CD4-positive, CD25-positive, alpha-beta regulatory T cell (primary cell): ENCODE measurements around the gene SERINC5. TPM values are rescaled to one million over a fixed set of nuclear protein-coding genes. Genes with fewer than 3 reads are reported as not detected.

Experiments used
- ATAC-seq, 2 donors: fragments of 150-1000 bp; cut with Tn5 transposase; one replicate each; pipeline ENCODE4 v1.10.0; 2021; ENCODE audit warnings: low read depth in 2 of 2, moderate number of reproducible peaks in 2 of 2, moderate library complexity in 1 of 2
- DNase-seq, 3 donors: peaks; one replicate each; pipeline versions ENCODE4 v3.0.0 to v3.0.0-alpha.2; 2012 to 2022; ENCODE audit warnings: mixed read lengths in 1 of 3
- H3K27ac ChIP-seq: one replicate; pipeline ENCODE4 v1.7.0; 2013; ENCODE audit warnings: mild to moderate bottlenecking, low read length; ENCODE audit not compliant: insufficient read depth, poor library complexity, severe bottlenecking
- H3K27me3 ChIP-seq: one replicate; pipeline ENCODE4 v1.7.0; 2013; ENCODE audit warnings: low read length; ENCODE audit not compliant: control insufficient read depth, insufficient read depth
- H3K36me3 ChIP-seq: one replicate; pipeline ENCODE4 v1.7.0; 2013; ENCODE audit warnings: mild to moderate bottlenecking, low read length, moderate library complexity; ENCODE audit not compliant: control insufficient read depth, insufficient read depth
- H3K4me1 ChIP-seq: 2 replicates; pipeline ENCODE4 v1.7.0; 2013; ENCODE audit warnings: mild to moderate bottlenecking, low read length; ENCODE audit not compliant: insufficient read depth, control insufficient read depth, poor library complexity, severe bottlenecking
- H3K4me3 ChIP-seq: one replicate; pipeline ENCODE4 v1.7.0; 2013; ENCODE audit warnings: low read depth, mild to moderate bottlenecking, low read length, moderate library complexity
- H3K9me3 ChIP-seq, 2 experiments: 1 replicate in 1 of 2; 2 replicates in 1 of 2; pipeline ENCODE4 v1.7.0; 2013; ENCODE audit warnings: low read length in 2 of 2, mild to moderate bottlenecking in 1 of 2, moderate library complexity in 1 of 2; ENCODE audit not compliant: control insufficient read depth in 2 of 2
- H3K27ac Mint-ChIP-seq, 3 donors: one replicate each; pipeline ENCODE4 v1.8.0; 2020 to 2022; ENCODE audit warnings: mild to moderate bottlenecking in 3 of 3, mixed read lengths in 3 of 3, moderate library complexity in 2 of 3
- H3K27me3 Mint-ChIP-seq: one replicate; pipeline ENCODE4 v1.8.0; 2022; ENCODE audit warnings: mild to moderate bottlenecking, mixed read lengths
- H3K36me3 Mint-ChIP-seq: one replicate; pipeline ENCODE4 v1.8.0; 2020; ENCODE audit warnings: mixed read lengths
- H3K4me1 Mint-ChIP-seq, 4 donors: one replicate each; pipeline ENCODE4 v1.8.0; 2020 to 2022; ENCODE audit warnings: mixed read lengths in 4 of 4, mild to moderate bottlenecking in 1 of 4
- H3K4me3 Mint-ChIP-seq, 4 donors: one replicate each; pipeline ENCODE4 v1.8.0; 2020 to 2022; ENCODE audit warnings: mild to moderate bottlenecking in 4 of 4, mixed read lengths in 4 of 4, moderate library complexity in 3 of 4
- H3K9me3 Mint-ChIP-seq, 7 donors: one replicate each; pipeline ENCODE4 v1.8.0; 2020 to 2022; ENCODE audit warnings: mixed read lengths in 7 of 7, mild to moderate bottlenecking in 3 of 7, moderate library complexity in 2 of 7
- polyA plus RNA-seq, 4 donors: library from polyadenylated mRNA; unstranded; fragments of 300-500 nt; fragmentation: Illumina TruSeq; gene quantifications; one replicate each; pipeline ENCODE4 v1.2.3, GENCODE V29; 2021
- total RNA-seq: library from RNA; stranded (reverse); gene quantifications from one replicate; pipeline ENCODE4 v1.2.3, GENCODE V29; 2022

The SERINC5 gene
- total and polyA plus RNA-seq, 5 donors from 2014 or later, result 12.7 to 80.3 (median 16.9) TPM

- no peaks in the 10 kb centered on the region for H3K9me3 Mint-ChIP-seq
- no peaks in the 10 kb centered on the region for H3K9me3 ChIP-seq
- H3K4me3 ChIP-seq, result no peak overlapping the region
- H3K4me1 Mint-ChIP-seq, result peaks cover 24 to 71% (median 34%) of the 10 kb centered on the region in 4 donors
- H3K27ac Mint-ChIP-seq, result peak overlapping the region in 2 of 3 donors; percentile 44 to 59
- ATAC-seq, result no peak
- no peaks in the 10 kb centered on the region for H3K27me3 Mint-ChIP-seq
- peaks cover 21% of the 10 kb centered on the region for H3K36me3 Mint-ChIP-seq
- DNase-seq, result no peak
- H3K36me3 ChIP-seq, result peaks cover 6% of the 10 kb centered on the region
- no peaks in the 10 kb centered on the region for H3K27me3 ChIP-seq
- no peak overlapping the region for H3K27ac ChIP-seq
- peaks cover 13% of the 10 kb centered on the region for H3K4me1 ChIP-seq
- peak overlapping the region in 2 of 4 donors; percentile 24 to 49 for H3K4me3 Mint-ChIP-seq
These were observed 30.5 kb downstream of the SERINC5 start for GRCh38 chr5:80225189-80225933.

- DNase-seq (no peak), ATAC-seq (no peak)
- H3K27ac ChIP-seq, result no peak overlapping the region
- H3K9me3 ChIP-seq, result no peaks in the 10 kb centered on the region
- no peak overlapping the region for H3K4me3 ChIP-seq
- Mint-ChIP-seq H3K36me3 (peaks cover 29% of the 10 kb centered on the region), H3K4me1 (peaks cover 25 to 73% (median 41%) of the 10 kb centered on the region in 4 donors), H3K9me3 (peaks cover 0 to 2% (median 0%) of the 10 kb centered on the region in 7 donors), H3K27ac (no peak overlapping the region), H3K4me3 (no peak overlapping the region), H3K27me3 (no peaks in the 10 kb centered on the region)
- H3K27me3 ChIP-seq, result no peaks in the 10 kb centered on the region
- peaks cover 15% of the 10 kb centered on the region for H3K4me1 ChIP-seq
- peaks cover 10% of the 10 kb centered on the region for H3K36me3 ChIP-seq
These were observed 32.3 kb downstream of the SERINC5 start for GRCh38 chr5:80223561-80223960.

GRCh38 chr5:80220245-80220897 is 35.5 kb downstream of the SERINC5 start:
- H3K9me3 Mint-ChIP-seq, result peaks cover 0 to 3% (median 0%) of the 10 kb centered on the region in 7 donors
- Histone ChIP-seq H3K36me3 (peaks cover 10% of the 10 kb centered on the region), H3K4me1 (peaks cover 21% of the 10 kb centered on the region), H3K27ac (peak overlapping the region; percentile 33), H3K4me3 (no peak overlapping the region), H3K27me3 (no peaks in the 10 kb centered on the region), H3K9me3 (no peaks in the 10 kb centered on the region)
- no peaks in the 10 kb centered on the region for H3K27me3 Mint-ChIP-seq
- H3K27ac Mint-ChIP-seq, result peak overlapping the region in 2 of 3 donors; percentile 35 to 59
- no peak for ATAC-seq
- H3K36me3 Mint-ChIP-seq, result peaks cover 27% of the 10 kb centered on the region
- DNase-seq, result no peak
- H3K4me3 Mint-ChIP-seq, result no peak overlapping the region
- H3K4me1 Mint-ChIP-seq, result peaks cover 20 to 74% (median 50%) of the 10 kb centered on the region in 4 donors

GRCh38 chr5:80219391-80219790 is 36.5 kb downstream of the SERINC5 start:
- peak overlapping the region; percentile 33 for H3K27ac ChIP-seq
- DNase-seq, result no peak
- Mint-ChIP-seq H3K36me3 (peaks cover 27% of the 10 kb centered on the region), H3K9me3 (peaks cover 0 to 4% (median 0%) of the 10 kb centered on the region in 7 donors), H3K4me1 (peaks cover 19 to 77% (median 52%) of the 10 kb centered on the region in 4 donors), H3K4me3 (peak overlapping the region in 3 of 4 donors; percentile 52 to 61 (median 55)), H3K27ac (peak overlapping the region; percentile 68 to 93 (median 86)), H3K27me3 (no peaks in the 10 kb centered on the region)
- H3K4me3 ChIP-seq, result no peak overlapping the region
- H3K27me3 ChIP-seq, result no peaks in the 10 kb centered on the region
- H3K36me3 ChIP-seq, result peaks cover 10% of the 10 kb centered on the region
- no peak for ATAC-seq
- H3K9me3 ChIP-seq, result no peaks in the 10 kb centered on the region
- peaks cover 21% of the 10 kb centered on the region for H3K4me1 ChIP-seq

- Histone ChIP-seq H3K27ac (no peak overlapping the region), H3K4me3 (peak overlapping the region; percentile 43), H3K36me3 (peaks cover 10% of the 10 kb centered on the region), H3K9me3 (no peaks in the 10 kb centered on the region), H3K27me3 (no peaks in the 10 kb centered on the region), H3K4me1 (peaks cover 32% of the 10 kb centered on the region)
- peak overlapping the region in 3 of 4 donors; percentile 22 to 66 (median 55) for H3K4me3 Mint-ChIP-seq
- no peak for DNase-seq
- peaks cover 0 to 4% (median 0%) of the 10 kb centered on the region in 7 donors for H3K9me3 Mint-ChIP-seq
- H3K27me3 Mint-ChIP-seq, result no peaks in the 10 kb centered on the region
- ATAC-seq, result no peak
- H3K36me3 Mint-ChIP-seq, result peaks cover 30% of the 10 kb centered on the region
- peaks cover 28 to 89% (median 66%) of the 10 kb centered on the region in 4 donors for H3K4me1 Mint-ChIP-seq
- H3K27ac Mint-ChIP-seq, result peak overlapping the region; percentile 38 to 90 (median 68)
These were observed 38.2 kb downstream of the SERINC5 start for GRCh38 chr5:80217667-80218066.

- H3K27ac ChIP-seq, result no peak overlapping the region
These were observed 38.9 kb downstream of the SERINC5 start for GRCh38 chr5:80216753-80217596.

GRCh38 chr5:80216096-80216495 is 39.8 kb downstream of the SERINC5 start:
- ATAC-seq (no peak), DNase-seq (no peak)
- Histone ChIP-seq H3K36me3 (peaks cover 10% of the 10 kb centered on the region), H3K4me3 (peak overlapping the region; percentile 37), H3K27me3 (no peaks in the 10 kb centered on the region), H3K27ac (no peak overlapping the region), H3K9me3 (no peaks in the 10 kb centered on the region), H3K4me1 (peaks cover 28% of the 10 kb centered on the region)
- H3K27me3 Mint-ChIP-seq, result no peaks in the 10 kb centered on the region
- peaks cover 28% of the 10 kb centered on the region for H3K36me3 Mint-ChIP-seq
- peaks cover 0 to 4% (median 0%) of the 10 kb centered on the region in 7 donors for H3K9me3 Mint-ChIP-seq
- peak overlapping the region in 3 of 4 donors; percentile 32 to 66 (median 39) for H3K4me3 Mint-ChIP-seq
- peaks cover 27 to 94% (median 74%) of the 10 kb centered on the region in 4 donors for H3K4me1 Mint-ChIP-seq
- peak overlapping the region; percentile 64 to 96 (median 88) for H3K27ac Mint-ChIP-seq

More at GRCh38 chr5:80216753-80217596, 38.9 kb downstream of the SERINC5 start:
- Mint-ChIP-seq H3K36me3 (peaks cover 30% of the 10 kb centered on the region), H3K27ac (peak overlapping the region in 2 of 3 donors; percentile 68 to 80), H3K9me3 (peaks cover 0 to 4% (median 0%) of the 10 kb centered on the region in 7 donors), H3K4me1 (peaks cover 28 to 92% (median 70%) of the 10 kb centered on the region in 4 donors), H3K4me3 (no peak overlapping the region), H3K27me3 (no peaks in the 10 kb centered on the region)
- Histone ChIP-seq H3K36me3 (peaks cover 10% of the 10 kb centered on the region), H3K9me3 (no peaks in the 10 kb centered on the region), H3K4me1 (peaks cover 32% of the 10 kb centered on the region), H3K4me3 (peak overlapping the region; percentile 43), H3K27me3 (no peaks in the 10 kb centered on the region)
- ATAC-seq (peak in 1 of 2 donors; percentile 32), DNase-seq (no peak)
